Kidney (tissue), 14 donors: Measurements from ENCODE around the gene PYM1. TPM values are rescaled to one million over a fixed set of nuclear protein-coding genes. Genes with fewer than 3 reads are reported as not detected.

Experiments
- DNase-seq, 5 donors: peaks; one replicate each; pipeline ENCODE4 v3.0.0-alpha.2; 2013 to 2020
- FAIRE-seq: peaks from 2 replicates; lab custom pipeline; 2012; peaks lifted over from hg19 to GRCh38; lab: Jason Lieb, UNC
- H3K27ac ChIP-seq, 2 donors: one replicate each; pipeline ENCODE4 v1.7.0; 2013; ENCODE audit warnings: low read depth in 2 of 2, low read length in 2 of 2, inconsistent platforms in 1 of 2
- H3K27me3 ChIP-seq: one replicate; pipeline ENCODE4 v1.7.1; 2013; ENCODE audit warnings: low read length, inconsistent platforms; ENCODE audit not compliant: control insufficient read depth, insufficient read depth
- H3K36me3 ChIP-seq, 3 donors: one replicate each; pipeline versions ENCODE4 v1.7.0 to v1.7.1; 2013; ENCODE audit warnings: low read length in 3 of 3, control low read depth in 1 of 3, inconsistent platforms in 1 of 3; ENCODE audit not compliant: insufficient read depth in 3 of 3, control insufficient read depth in 2 of 3
- H3K4me1 ChIP-seq, 3 donors: one replicate each; pipeline versions ENCODE4 v1.7.0 to v1.7.1; 2013; ENCODE audit warnings: low read length in 3 of 3, inconsistent platforms in 1 of 3, low read depth in 1 of 3; ENCODE audit not compliant: control insufficient read depth in 2 of 3, insufficient read depth in 2 of 3
- H3K4me3 ChIP-seq, 3 donors: one replicate each; pipeline versions ENCODE4 v1.7.0 to v1.8.1; 2013; ENCODE audit warnings: low read length in 3 of 3, control low read depth in 1 of 3, inconsistent platforms in 1 of 3
- H3K9ac ChIP-seq, 3 donors: one replicate each; pipeline versions ENCODE4 v1.7.0 to v1.7.1; 2013; ENCODE audit warnings: low read length in 3 of 3, control low read depth in 1 of 3, inconsistent platforms in 1 of 3
- H3K9me3 ChIP-seq, 3 donors: one replicate each; pipeline versions ENCODE4 v1.7.0 to v1.7.1; 2013; ENCODE audit warnings: low read length in 3 of 3, control low read depth in 1 of 3, inconsistent platforms in 1 of 3; ENCODE audit not compliant: control insufficient read depth in 2 of 3, insufficient read depth in 1 of 3
- CTCF ChIP-seq: IDR thresholded peaks from 3 replicates; pipeline ENCODE4 v1.5.1; 2012; ENCODE audit warnings: mild to moderate bottlenecking, moderate library complexity, borderline replicate concordance; ENCODE audit not compliant: insufficient read depth; ENCODE audit errors: extremely low read depth
- intact Hi-C: fragments of 100-400 bp; cut with DNase I; formaldehyde crosslinking; loops from one replicate; pipeline ENCODE4 v1.11.1; 2022
- polyA plus RNA-seq: library from polyadenylated mRNA; stranded (reverse); fragments of 350-450 nt; fragmentation: Illumina TruSeq; extraction: RNeasy Lipid Tissue Mini Kit (QIAGEN cat#74804); gene quantifications from one replicate; pipeline ENCODE4 v1.2.3, GENCODE V29; 2014; ENCODE audit warnings: low read depth, low replicate concordance; ENCODE audit not compliant: insufficient read depth
- total RNA-seq: library from RNA; stranded (reverse); fragmentation: NEBNext Ultra II Directional; extraction: Animal tissue kit (Norgen Biotek cat#: 25700); gene quantifications from one replicate; pipeline ENCODE4 v1.2.1, GENCODE V29; 2021
- donor health status: control.
- donor health status: control.
- donor health status: control.
- donor health status: control.
- donor health status: control.
- donor health status: DM: yes; HTN: yes; CAD: no.
- donor health status: Normal renal cell carcinoma (clear cell type).

Gene PYM1
- total and polyA plus RNA-seq, 2 donors from 2014 or later: 29.0 to 39.7 TPM

- FAIRE-seq: no peak
- TF ChIP-seq CTCF: no peak
- Histone ChIP-seq H3K4me1 (peaks cover 3 to 15% (median 6%) of the 10 kb centered on the region in 3 donors), H3K27ac (no peak overlapping the region), H3K27me3 (no peaks in the 10 kb centered on the region), H3K36me3 (peaks cover 0 to 2% (median 0%) of the 10 kb centered on the region in 3 donors), H3K9ac (no peak overlapping the region), H3K4me3 (no peak overlapping the region), H3K9me3 (no peaks in the 10 kb centered on the region)
- intact Hi-C loops: no loop called here
- no peak for DNase-seq
Measured at GRCh38 chr12:55972042-55972441, 44.3 kb upstream of the PYM1 start.

GRCh38 chr12:55970775-55971174, 43.1 kb upstream of the PYM1 start:
- FAIRE-seq (no peak), DNase-seq (no peak)
- intact Hi-C loops: no loop called here
- no peak overlapping the region for H3K9ac ChIP-seq
- peaks cover 3 to 21% (median 8%) of the 10 kb centered on the region in 3 donors for H3K4me1 ChIP-seq
- no peak overlapping the region for H3K4me3 ChIP-seq
- no peak overlapping the region for H3K27ac ChIP-seq
- no peaks in the 10 kb centered on the region for H3K27me3 ChIP-seq
- no peaks in the 10 kb centered on the region for H3K9me3 ChIP-seq
- no peak for TF ChIP-seq CTCF
- H3K36me3 ChIP-seq: peaks cover 0 to 2% (median 0%) of the 10 kb centered on the region in 3 donors

- Histone ChIP-seq H3K36me3 (peaks cover 0 to 2% (median 0%) of the 10 kb centered on the region in 3 donors), H3K4me3 (no peak overlapping the region), H3K27me3 (no peaks in the 10 kb centered on the region), H3K9me3 (no peaks in the 10 kb centered on the region), H3K4me1 (peaks cover 3 to 15% (median 8%) of the 10 kb centered on the region in 3 donors), H3K9ac (no peak overlapping the region), H3K27ac (no peak overlapping the region)
- DNase-seq (no peak), FAIRE-seq (no peak)
- TF ChIP-seq CTCF: no peak
- intact Hi-C loops: no loop called here
Measured at GRCh38 chr12:55969356-55969755, 41.7 kb upstream of the PYM1 start.
